NCI-H460 (cell line): Measurements from ENCODE around the gene GJC3. TPM values are rescaled to one million over a fixed set of nuclear protein-coding genes. Genes with fewer than 3 reads are reported as not detected.
"Not testable (repeated sequence)": the region's sequence is repeated elsewhere in the genome, so short reads cannot be mapped to it uniquely, and the experiment has no call there.

Source experiments
- DNase-seq: peaks from one replicate; pipeline ENCODE4 v3.0.0-alpha.2; 2016; ENCODE audit warnings: low read depth; ENCODE audit errors: extremely low read depth
- total RNA-seq: library from RNA; depleted of rRNA; stranded (reverse); fragments of >200 nt; shearing (Covaris generic); gene quantifications from 2 replicates; pipeline ENCODE4 v1.2.3, GENCODE V29; 2014

The GJC3 gene
- total RNA-seq, 1 experiment from 2014 or later = not detected

GRCh38 chr7:99930376-99930775 is 956 bp upstream of the GJC3 start:
- no peak for DNase-seq

- no peak for DNase-seq
Observed at GRCh38 chr7:99929730-99930053, 272 bp upstream of the GJC3 start.

- DNase-seq = no peak
Observed at GRCh38 chr7:99928188-99928587, 1.2 kb downstream of the GJC3 start.

- DNase-seq = no peak
Observed at GRCh38 chr7:99927536-99927935, 1.9 kb downstream of the GJC3 start.

GRCh38 chr7:99926321-99926720 is 3.1 kb downstream of the GJC3 start:
- no peak for DNase-seq

GRCh38 chr7:99923200-99923599 is 6.2 kb downstream of the GJC3 start:
- no peak for DNase-seq

- no peak for DNase-seq
Observed at GRCh38 chr7:99920149-99920548, 9.3 kb downstream of the GJC3 start.

GRCh38 chr7:99919814-99920112 is 9.7 kb downstream of the GJC3 start:
- DNase-seq = no peak

GRCh38 chr7:99918959-99919813 is 10.2 kb downstream of the GJC3 start, which contains the start of gene TRIM4:
TSS of gene TRIM4 (minus strand) at chr7:99919530. CDS start at chr7:99919401, 129 bp downstream.
- peak; percentile 82 for DNase-seq

- DNase-seq = no peak
Observed at GRCh38 chr7:99910976-99911375, 18.4 kb downstream of the GJC3 start.

- DNase-seq = no peak
Observed at GRCh38 chr7:99901581-99901980, 27.8 kb downstream of the GJC3 start.

- no peak for DNase-seq
Observed at GRCh38 chr7:99899830-99900519, 29.4 kb downstream of the GJC3 start.

GRCh38 chr7:99898836-99899235 is 30.6 kb downstream of the GJC3 start:
- no peak for DNase-seq

- DNase-seq = no peak
Observed at GRCh38 chr7:99898023-99898357, 31.4 kb downstream of the GJC3 start.

- DNase-seq = no peak
Observed at GRCh38 chr7:99897322-99898022, 31.9 kb downstream of the GJC3 start.

GRCh38 chr7:99894738-99895137 is 34.7 kb downstream of the GJC3 start:
- no peak for DNase-seq

GRCh38 chr7:99893280-99893679 is 36.1 kb downstream of the GJC3 start:
- DNase-seq = no peak

GRCh38 chr7:99890348-99890747 is 39.1 kb downstream of the GJC3 start:
- not testable (repeated sequence) for DNase-seq

GRCh38 chr7:99888366-99888765 is 41.1 kb downstream of the GJC3 start:
- DNase-seq = not testable (repeated sequence)

- DNase-seq = no peak
Observed at GRCh38 chr7:99881370-99881769, 48.0 kb downstream of the GJC3 start.

- DNase-seq = no peak
Observed at GRCh38 chr7:99876933-99877332, 52.5 kb downstream of the GJC3 start, which contains the start of gene OR2AE1. TSS of gene OR2AE1 (minus strand) at chr7:99877033. CDS start at chr7:99877033, 0 bp downstream.

GRCh38 chr7:99876491-99876890 is 52.9 kb downstream of the GJC3 start:
- DNase-seq = no peak
